Mesenchymal stem cell (in vitro differentiated cells and primary cell): ENCODE measurements around the gene MXD1.

Source experiments
- DNase-seq: peaks from one replicate; pipeline ENCODE4 v3.0.0-alpha.2; 2013
- H2AFZ ChIP-seq: one replicate; pipeline ENCODE4 v1.6.1; 2013; ENCODE audit warnings: low read depth, mild to moderate bottlenecking, control low read depth, inconsistent platforms, low read length, moderate library complexity
- H2AK5ac ChIP-seq: 2 replicates; pipeline ENCODE4 v1.6.1; 2013; ENCODE audit warnings: low read length, moderate library complexity, mild to moderate bottlenecking, inconsistent platforms; ENCODE audit not compliant: severe bottlenecking
- H2BK120ac ChIP-seq: one replicate; pipeline ENCODE4 v1.6.1; 2013; ENCODE audit warnings: low read depth, mild to moderate bottlenecking, inconsistent platforms, low read length, moderate library complexity
- H2BK12ac ChIP-seq, 2 experiments: one replicate each; pipeline ENCODE4 v1.6.1; 2013; ENCODE audit warnings: inconsistent platforms in 2 of 2, low read length in 2 of 2, mild to moderate bottlenecking in 2 of 2, moderate library complexity in 2 of 2, control low read depth in 1 of 2
- H2BK15ac ChIP-seq: one replicate; pipeline ENCODE4 v1.6.1; 2013; ENCODE audit warnings: mild to moderate bottlenecking, low read depth, inconsistent platforms; ENCODE audit not compliant: poor library complexity, severe bottlenecking
- H2BK5ac ChIP-seq: 2 replicates; pipeline ENCODE4 v1.6.1; 2013; ENCODE audit warnings: low read depth, mild to moderate bottlenecking, low read length, control low read depth, inconsistent platforms; ENCODE audit not compliant: poor library complexity, severe bottlenecking
- H3K14ac ChIP-seq, 2 experiments: one replicate each; pipeline ENCODE4 v1.6.1; 2013; ENCODE audit warnings: inconsistent platforms in 2 of 2, low read length in 2 of 2, control low read depth in 1 of 2, mild to moderate bottlenecking in 1 of 2, moderate library complexity in 1 of 2
- H3K18ac ChIP-seq, 2 experiments: one replicate each; pipeline ENCODE4 v1.6.1; 2013; ENCODE audit warnings: inconsistent platforms in 2 of 2, low read length in 2 of 2, control low read depth in 1 of 2, low read depth in 1 of 2, mild to moderate bottlenecking in 1 of 2
- H3K23ac ChIP-seq, 2 experiments: one replicate each; pipeline ENCODE4 v1.6.1; 2013; ENCODE audit warnings: inconsistent platforms in 2 of 2, low read length in 2 of 2, mild to moderate bottlenecking in 2 of 2, moderate library complexity in 2 of 2, control low read depth in 1 of 2
- H3K27ac ChIP-seq: 2 replicates; pipeline ENCODE4 v1.5.1; 2013; ENCODE audit warnings: mild to moderate bottlenecking, moderate library complexity, low read length, control low read depth, inconsistent platforms; ENCODE audit not compliant: poor library complexity, severe bottlenecking
- H3K27me3 ChIP-seq, 2 experiments: 2 replicates each; pipeline versions ENCODE4 v1.6.1 to v1.7.0; 2013; ENCODE audit warnings: low read length in 2 of 2, mild to moderate bottlenecking in 2 of 2, moderate library complexity in 2 of 2, control low read depth in 1 of 2, inconsistent platforms in 1 of 2; ENCODE audit not compliant: control insufficient read depth in 1 of 2, insufficient read depth in 1 of 2
- H3K36me3 ChIP-seq, 2 experiments: 2 replicates each; pipeline versions ENCODE4 v1.6.1 to v1.7.0; 2013; ENCODE audit warnings: low read length in 2 of 2, control low read depth in 1 of 2, inconsistent platforms in 1 of 2, low read depth in 1 of 2, mild to moderate bottlenecking in 1 of 2; ENCODE audit not compliant: insufficient read depth in 2 of 2, control insufficient read depth in 1 of 2
- H3K4ac ChIP-seq, 2 experiments: one replicate each; pipeline ENCODE4 v1.6.1; 2013; ENCODE audit warnings: inconsistent platforms in 2 of 2, low read length in 2 of 2, mild to moderate bottlenecking in 2 of 2, moderate library complexity in 2 of 2, control low read depth in 1 of 2, low read depth in 1 of 2
- H3K4me1 ChIP-seq: 2 replicates; pipeline ENCODE4 v1.6.1; 2013; ENCODE audit warnings: low read depth, low read length, control low read depth; ENCODE audit not compliant: control insufficient read depth, insufficient read depth
- H3K4me2 ChIP-seq: 2 replicates; pipeline ENCODE4 v1.6.1; 2013; ENCODE audit warnings: low read length, mild to moderate bottlenecking, inconsistent platforms; ENCODE audit not compliant: poor library complexity, severe bottlenecking
- H3K4me3 ChIP-seq, 2 experiments: 2 replicates each; pipeline versions ENCODE4 v1.5.1 to v1.7.0; 2013; ENCODE audit warnings: low read length in 2 of 2, mild to moderate bottlenecking in 2 of 2, control low read depth in 1 of 2, low read depth in 1 of 2; ENCODE audit not compliant: insufficient read depth in 1 of 2
- H3K79me1 ChIP-seq: replicated peaks from 2 replicates; pipeline ENCODE4 v1.6.1; 2013; ENCODE audit warnings: mild to moderate bottlenecking, control low read depth, low read length, inconsistent platforms; ENCODE audit not compliant: poor library complexity, severe bottlenecking
- H3K9ac ChIP-seq: 2 replicates; pipeline ENCODE4 v1.7.0; 2013; ENCODE audit warnings: mild to moderate bottlenecking, low read length, moderate library complexity
- H3K9me3 ChIP-seq: 2 replicates; pipeline ENCODE4 v1.7.0; 2013; ENCODE audit warnings: mild to moderate bottlenecking, low read length; ENCODE audit not compliant: control insufficient read depth
- H4K8ac ChIP-seq: one replicate; pipeline ENCODE4 v1.6.1; 2013; ENCODE audit warnings: inconsistent platforms, mild to moderate bottlenecking, low read length, moderate library complexity
- H4K91ac ChIP-seq: one replicate; pipeline ENCODE4 v1.6.1; 2013; ENCODE audit warnings: mild to moderate bottlenecking, low read length, inconsistent platforms
- WGBS: methylation state at CpG from one replicate; pipeline ENCODE4 v1.1.7; 2013; ENCODE audit warnings: mixed read lengths; 5-methylcytosine and 5-hydroxymethylcytosine counted together

MXD1 gene

GRCh38 chr2:69926849-69927515 lies 12.1 kb downstream of the MXD1 start:
- peaks cover 0 to 60% of the 10 kb centered on the region in 2 experiments for H3K36me3 ChIP-seq
- no peak overlapping the region for H2AFZ ChIP-seq
- no peak overlapping the region for H3K9ac ChIP-seq
- H3K4me2 ChIP-seq = no peak overlapping the region
- no peak overlapping the region for H3K23ac ChIP-seq
- H4K8ac ChIP-seq = no peak overlapping the region
- H3K9me3 ChIP-seq = no peaks in the 10 kb centered on the region
- H3K4ac ChIP-seq = no peak overlapping the region
- no peak overlapping the region for H2BK120ac ChIP-seq
- H3K27me3 ChIP-seq = no peaks in the 10 kb centered on the region
- H3K27ac ChIP-seq = no peak overlapping the region
- no peak overlapping the region for H4K91ac ChIP-seq
- no peak overlapping the region for H2BK5ac ChIP-seq
- no peak overlapping the region for H2BK12ac ChIP-seq
- H3K14ac ChIP-seq = no peak overlapping the region
- peaks cover 2% of the 10 kb centered on the region for H3K79me1 ChIP-seq
- WGBS = 100% methylated on average over 2 of the region's 3 CpGs
- no peak overlapping the region for H2AK5ac ChIP-seq
- H2BK15ac ChIP-seq = no peak overlapping the region
- no peak overlapping the region for H3K4me3 ChIP-seq
- no peaks in the 10 kb centered on the region for H3K4me1 ChIP-seq
- DNase-seq = peak; percentile 49
- no peak overlapping the region for H3K18ac ChIP-seq

- Histone ChIP-seq H3K27ac (no peak overlapping the region), H2BK120ac (no peak overlapping the region), H3K14ac (peak overlapping the region in 1 of 2 experiments; percentile 56), H3K79me1 (peaks cover 4% of the 10 kb centered on the region), H3K4me2 (no peak overlapping the region), H3K9ac (peak overlapping the region; percentile 8), H3K27me3 (no peaks in the 10 kb centered on the region), H2BK12ac (no peak overlapping the region), H4K8ac (peak overlapping the region; percentile 3), H2BK5ac (no peak overlapping the region), H2AK5ac (no peak overlapping the region), H2AFZ (no peak overlapping the region), H2BK15ac (peak overlapping the region; percentile 15), H3K23ac (no peak overlapping the region), H4K91ac (no peak overlapping the region), H3K18ac (no peak overlapping the region), H3K4me1 (peaks cover 1% of the 10 kb centered on the region), H3K4me3 (no peak overlapping the region), H3K36me3 (peaks cover 10 to 41% of the 10 kb centered on the region in 2 experiments), H3K9me3 (no peaks in the 10 kb centered on the region), H3K4ac (peak overlapping the region in 1 of 2 experiments; percentile 37)
- DNase-seq = no peak
- WGBS = 92% methylated on average over 7 of the region's 7 CpGs
Measured at GRCh38 chr2:69931832-69932595, 17.1 kb downstream of the MXD1 start.

- Histone ChIP-seq H3K23ac (no peak overlapping the region), H2BK12ac (no peak overlapping the region), H3K79me1 (peaks cover 4% of the 10 kb centered on the region), H4K8ac (no peak overlapping the region), H3K27me3 (no peaks in the 10 kb centered on the region), H2BK120ac (no peak overlapping the region), H4K91ac (no peak overlapping the region), H2AK5ac (no peak overlapping the region), H3K18ac (no peak overlapping the region), H3K4me3 (no peak overlapping the region), H3K4me1 (peaks cover 1% of the 10 kb centered on the region), H2BK15ac (no peak overlapping the region), H2BK5ac (no peak overlapping the region), H3K36me3 (peaks cover 16 to 41% of the 10 kb centered on the region in 2 experiments), H3K4ac (no peak overlapping the region), H3K9ac (peak overlapping the region; percentile 8), H2AFZ (no peak overlapping the region), H3K14ac (no peak overlapping the region), H3K27ac (no peak overlapping the region), H3K4me2 (no peak overlapping the region), H3K9me3 (no peaks in the 10 kb centered on the region)
- 100% methylated on average over 1 of the region's 1 CpG for WGBS
- DNase-seq = no peak
Measured at GRCh38 chr2:69932596-69932922, 17.6 kb downstream of the MXD1 start.

GRCh38 chr2:69933254-69933828 lies 18.4 kb downstream of the MXD1 start:
- Histone ChIP-seq H2BK12ac (no peak overlapping the region), H3K4me2 (no peak overlapping the region), H3K4ac (no peak overlapping the region), H4K91ac (no peak overlapping the region), H2BK120ac (no peak overlapping the region), H3K9me3 (no peaks in the 10 kb centered on the region), H3K18ac (no peak overlapping the region), H3K9ac (peak overlapping the region; percentile 78), H3K4me1 (peaks cover 1% of the 10 kb centered on the region), H2AFZ (no peak overlapping the region), H3K27me3 (no peaks in the 10 kb centered on the region), H3K27ac (no peak overlapping the region), H3K4me3 (no peak overlapping the region), H3K36me3 (peaks cover 22 to 46% of the 10 kb centered on the region in 2 experiments), H2AK5ac (no peak overlapping the region), H2BK5ac (no peak overlapping the region), H3K14ac (no peak overlapping the region), H3K79me1 (peaks cover 4% of the 10 kb centered on the region), H2BK15ac (no peak overlapping the region), H3K23ac (no peak overlapping the region), H4K8ac (no peak overlapping the region)
- DNase-seq = peak; percentile 18
